Head of caudate nucleus (tissue), 42 donors: ENCODE data around the gene MYADML2.
"Not testable (repeated sequence)": the region's sequence is repeated elsewhere in the genome, so short reads cannot be mapped to it uniquely, and the experiment has no call there.

ENCODE experiments used
- DNase-seq, 42 donors: peaks; one replicate each; pipeline versions ENCODE4 v3.0.0 to v3.0.0-alpha.2; 2020 to 2021; ENCODE audit warnings: mixed read lengths in 7 of 42
- intact Hi-C: fragments of 100-400 bp; cut with DNase I; formaldehyde crosslinking; loops from one replicate; pipeline ENCODE4 v1.15.0; 2022

Gene MYADML2

GRCh38 chr17:81920612-81921536, 26.2 kb downstream of the MYADML2 start:
- intact Hi-C loops, result no loop called here
- DNase-seq, result no peak

- no peak for DNase-seq
- intact Hi-C loops, result no loop called here
Measured at GRCh38 chr17:81918832-81919545, 28.0 kb downstream of the MYADML2 start.

- DNase-seq, intact Hi-C loops: not testable (repeated sequence)
Measured at GRCh38 chr17:81918333-81918669, 28.7 kb downstream of the MYADML2 start.

GRCh38 chr17:81917565-81918332, 29.3 kb downstream of the MYADML2 start, which contains the start of gene SIRT7:
SIRT7 (minus strand) TSS chr17:81918176; CDS start chr17:81918131, 45 bp downstream.
- peak in 41 of 42 donors; percentile 45 to 90 (median 76) for DNase-seq
- intact Hi-C loops, result no loop called here

- no peak for DNase-seq
- intact Hi-C loops, result no loop called here
Measured at GRCh38 chr17:81916234-81917001, 30.6 kb downstream of the MYADML2 start.

GRCh38 chr17:81915331-81915730, 31.7 kb downstream of the MYADML2 start:
- intact Hi-C loops, result no loop called here
- DNase-seq, result no peak

- no peak for DNase-seq
- intact Hi-C loops, result no loop called here
Measured at GRCh38 chr17:81914103-81914850, 32.8 kb downstream of the MYADML2 start.

- intact Hi-C loops, result no loop called here
- DNase-seq, result no peak
Measured at GRCh38 chr17:81913394-81914102, 33.5 kb downstream of the MYADML2 start.

- no peak for DNase-seq
- intact Hi-C loops, result no loop called here
Measured at GRCh38 chr17:81912441-81913309, 34.4 kb downstream of the MYADML2 start.

- intact Hi-C loops, result no loop called here
- no peak for DNase-seq
Measured at GRCh38 chr17:81911969-81912368, 35.1 kb downstream of the MYADML2 start.

GRCh38 chr17:81911277-81911961, 35.6 kb downstream of the MYADML2 start, which contains the start of gene PCYT2:
PCYT2 (minus strand) TSS chr17:81911399; CDS start chr17:81911355, 44 bp downstream.
- intact Hi-C loops, result no loop called here
- peak; percentile 83 to 97 (median 95) for DNase-seq

- peak in 5 of 42 donors; percentile 16 to 55 (median 38) for DNase-seq
- intact Hi-C loops, result no loop called here
Measured at GRCh38 chr17:81910840-81911276, 36.2 kb downstream of the MYADML2 start.

GRCh38 chr17:81909966-81910839, 36.8 kb downstream of the MYADML2 start:
- intact Hi-C loops, result no loop called here
- no peak for DNase-seq

- intact Hi-C loops, result no loop called here
- DNase-seq, result no peak
Measured at GRCh38 chr17:81909231-81909630, 37.8 kb downstream of the MYADML2 start.

- intact Hi-C loops, result no loop called here
- no peak for DNase-seq
Measured at GRCh38 chr17:81908793-81909192, 38.2 kb downstream of the MYADML2 start.
